Stimulated activated CD8-positive, alpha-beta memory T cell treated with anti-CD3 and anti-CD28 coated beads, Interleukin-4, amount 100 ng/mL, for 1 hour (primary cell): ENCODE data around the gene CRYBA2.

ENCODE experiments used
- DNase-seq, 2 donors: peaks; one replicate each; pipeline ENCODE4 v3.0.0-alpha.2; 2020; ENCODE audit warnings: low read depth in 2 of 2, low spot score in 1 of 2

Gene CRYBA2, protein sequence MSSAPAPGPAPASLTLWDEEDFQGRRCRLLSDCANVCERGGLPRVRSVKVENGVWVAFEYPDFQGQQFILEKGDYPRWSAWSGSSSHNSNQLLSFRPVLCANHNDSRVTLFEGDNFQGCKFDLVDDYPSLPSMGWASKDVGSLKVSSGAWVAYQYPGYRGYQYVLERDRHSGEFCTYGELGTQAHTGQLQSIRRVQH

DNA sequence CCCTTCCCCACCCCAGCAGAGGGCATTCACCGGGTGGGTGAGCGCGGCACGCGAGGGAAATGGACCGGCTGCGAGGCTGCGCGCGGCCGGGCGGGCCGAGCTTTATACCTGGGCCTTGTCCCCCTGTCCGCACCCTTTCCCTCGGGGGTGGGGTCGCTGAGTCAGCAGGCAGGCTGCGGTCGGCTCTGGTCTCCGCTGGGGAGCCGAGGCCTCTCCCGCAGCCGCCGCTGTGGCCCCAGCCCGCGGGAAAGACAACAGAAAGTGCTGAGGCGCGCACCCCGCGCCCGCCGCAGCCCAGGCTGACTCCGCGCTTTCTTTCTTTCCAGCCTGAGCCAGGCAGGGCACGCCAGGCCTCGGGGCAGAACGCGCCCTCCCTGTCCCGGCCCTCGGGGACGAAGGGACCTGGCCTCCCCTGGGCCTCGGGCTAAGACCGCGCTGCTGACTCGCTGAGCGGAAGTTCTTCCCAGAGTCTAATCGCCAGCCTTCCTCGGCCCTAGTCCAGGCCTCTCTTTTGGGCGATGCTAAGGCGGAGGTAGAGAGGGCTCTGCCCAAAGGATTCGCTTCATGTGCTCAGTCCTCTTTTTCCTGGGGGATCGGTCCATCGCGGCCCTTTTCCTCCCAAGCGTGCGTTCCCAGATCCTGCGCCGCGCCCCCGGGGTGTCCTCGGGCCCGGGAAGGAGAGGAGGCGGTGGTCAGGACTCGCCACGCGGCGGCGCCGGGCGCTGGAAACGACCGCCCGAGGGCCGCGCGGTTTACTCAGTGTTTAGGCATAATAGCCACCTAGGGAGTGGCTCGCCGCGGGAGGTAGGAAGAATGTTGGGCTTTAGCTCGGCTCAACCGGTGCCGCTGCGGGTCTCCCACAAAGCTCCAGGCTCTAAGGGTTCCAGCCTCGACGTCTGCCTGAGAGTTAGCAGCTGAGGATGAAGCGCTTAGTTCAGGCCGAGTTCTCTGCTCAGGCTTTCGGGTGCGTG, at the start of gene CRYBA2:
Gene CRYBA2, minus strand, starts transcription at position 78 of the 971 bp plus-strand sequence. CDS start 246 bp downstream, outside the sequence.
- DNase-seq, result no peak

DNA sequence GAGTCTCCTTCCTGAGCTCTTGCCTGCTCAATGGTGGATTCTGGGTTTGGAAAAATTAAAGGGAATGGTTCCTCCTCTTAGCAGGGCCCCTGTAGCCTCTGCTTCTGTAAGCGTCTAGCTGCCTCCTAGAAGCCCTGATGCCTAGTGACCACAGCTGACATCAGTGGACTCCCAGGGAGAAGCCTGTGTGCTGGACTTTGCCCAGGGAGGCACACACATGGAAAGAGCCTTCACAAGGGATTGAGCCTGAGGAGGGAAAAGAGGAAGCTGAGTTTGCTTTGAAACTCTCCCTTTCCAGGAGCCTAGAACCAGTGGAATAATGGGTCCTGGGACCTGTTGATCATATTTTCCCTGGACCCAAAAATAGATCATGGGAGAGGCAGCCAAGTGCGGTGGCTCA, 49.5 kb upstream of the CRYBA2 start:
- no peak for DNase-seq

DNA sequence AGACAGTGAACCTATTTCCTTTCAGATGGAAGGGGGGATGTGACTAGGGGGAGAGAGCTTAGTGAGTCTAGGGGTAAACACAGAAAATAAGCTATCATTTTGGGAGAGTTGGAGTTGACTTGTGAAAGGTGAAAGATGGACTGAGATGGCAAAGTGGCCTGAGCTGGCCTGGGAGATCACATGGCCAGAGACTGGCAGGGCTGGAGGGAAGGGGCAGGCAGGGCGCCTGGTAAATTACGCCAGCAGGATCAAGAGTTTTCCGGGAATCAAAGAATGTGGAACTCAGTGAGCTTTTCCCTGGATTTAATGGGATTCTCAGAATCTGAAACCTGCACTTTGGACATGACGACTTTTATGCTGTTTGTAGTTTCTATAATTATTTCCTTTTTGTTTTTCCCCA, 48.9 kb upstream of the CRYBA2 start:
- DNase-seq, result no peak

DNA sequence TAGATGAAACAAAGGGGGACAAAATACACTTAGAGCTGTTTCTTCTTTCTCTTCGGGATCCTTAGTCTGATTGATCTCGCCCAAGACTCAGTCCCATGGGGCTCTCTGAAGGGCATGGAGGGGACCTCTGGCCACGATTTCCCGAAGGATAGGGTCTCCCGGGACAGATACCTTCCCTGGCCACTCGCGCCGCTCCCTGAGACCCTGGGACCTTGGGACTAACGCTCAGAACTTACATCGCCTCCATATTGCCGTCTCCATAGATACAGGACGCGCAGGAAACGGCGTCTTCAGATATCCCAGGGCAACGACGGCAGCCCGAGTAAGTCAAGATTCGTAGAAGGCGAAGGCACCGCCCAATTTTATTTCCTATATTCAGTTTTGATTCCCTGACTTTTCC, 48.0 kb upstream of the CRYBA2 start, which contains the start of gene CFAP65:
Gene CFAP65, minus strand, starts transcription at position 265 of the 400 bp plus-strand sequence. CDS start 2,468 bp downstream, outside the sequence.
- no peak for DNase-seq

DNA sequence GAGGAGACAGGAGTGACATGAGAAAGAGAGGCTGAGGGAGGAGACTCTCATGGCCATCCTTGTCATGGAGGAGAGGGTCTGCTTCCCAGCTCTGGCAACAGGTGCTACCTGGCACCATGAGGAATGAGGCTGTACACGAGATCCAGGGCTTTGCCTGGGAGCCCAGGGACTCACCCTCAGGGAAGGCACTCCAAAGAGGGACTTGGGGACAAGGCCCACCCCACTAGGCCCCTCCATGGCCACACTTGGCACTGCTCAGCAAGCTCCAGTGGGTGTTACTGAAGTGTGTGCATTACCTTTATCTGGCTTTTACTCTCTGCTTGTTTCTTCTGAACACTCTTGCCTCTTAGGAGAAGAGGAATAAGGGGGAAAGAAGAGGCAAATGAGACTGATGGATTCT, 45.4 kb upstream of the CRYBA2 start:
- DNase-seq, result no peak

DNA sequence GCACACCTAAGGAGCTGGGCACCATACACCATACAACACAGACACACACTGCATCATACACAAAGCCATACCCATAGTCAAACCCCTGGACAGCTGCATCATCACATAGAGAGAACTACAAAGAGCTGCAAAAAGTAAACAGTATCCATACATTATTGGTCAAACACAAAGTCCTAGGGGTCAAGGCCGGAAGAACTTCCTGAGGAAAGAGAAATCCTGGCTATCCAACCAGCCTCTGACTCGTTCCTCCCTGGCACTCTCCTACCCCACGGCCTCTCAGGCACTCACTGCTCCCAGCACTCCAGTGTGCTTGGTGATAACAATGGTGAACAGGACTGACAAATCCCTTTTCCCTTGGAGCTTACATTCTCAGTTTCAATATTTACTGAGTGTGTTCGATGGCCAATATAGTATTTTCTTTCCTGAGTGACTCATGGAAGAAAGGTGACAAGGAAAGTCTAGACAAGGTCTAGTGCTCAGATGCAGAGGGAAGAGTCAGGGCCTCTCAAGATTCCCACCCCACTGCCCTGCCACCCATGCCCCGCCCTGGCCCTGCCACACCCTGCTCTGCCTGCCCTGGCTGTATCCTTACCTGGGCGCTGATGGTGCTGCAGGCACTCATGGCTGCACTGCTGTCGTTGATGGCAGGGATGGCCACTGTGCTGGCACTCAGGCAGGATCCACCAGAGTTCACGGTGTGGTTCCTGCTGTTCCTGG, 44.7 kb upstream of the CRYBA2 start:
- no peak for DNase-seq

DNA sequence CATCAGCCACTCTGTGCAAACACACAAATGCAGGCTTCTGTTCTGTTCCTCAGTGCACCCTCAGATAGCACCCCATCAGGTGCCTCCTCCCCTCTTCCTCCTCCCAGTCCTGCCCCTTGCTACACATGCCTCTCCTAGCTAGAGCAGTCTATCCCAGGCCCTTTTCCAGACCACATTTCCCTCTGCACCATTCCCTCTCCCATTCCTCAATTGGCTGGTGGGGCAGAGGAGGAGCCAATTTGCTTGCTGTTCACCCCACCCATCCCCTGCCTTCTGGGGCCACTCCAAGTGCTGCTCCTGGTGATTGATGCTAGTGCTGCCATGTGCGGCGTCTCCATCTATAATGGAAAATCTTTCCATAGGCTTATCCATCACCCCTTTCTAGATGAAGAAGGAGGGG, 42.7 kb upstream of the CRYBA2 start:
- DNase-seq, result no peak

DNA sequence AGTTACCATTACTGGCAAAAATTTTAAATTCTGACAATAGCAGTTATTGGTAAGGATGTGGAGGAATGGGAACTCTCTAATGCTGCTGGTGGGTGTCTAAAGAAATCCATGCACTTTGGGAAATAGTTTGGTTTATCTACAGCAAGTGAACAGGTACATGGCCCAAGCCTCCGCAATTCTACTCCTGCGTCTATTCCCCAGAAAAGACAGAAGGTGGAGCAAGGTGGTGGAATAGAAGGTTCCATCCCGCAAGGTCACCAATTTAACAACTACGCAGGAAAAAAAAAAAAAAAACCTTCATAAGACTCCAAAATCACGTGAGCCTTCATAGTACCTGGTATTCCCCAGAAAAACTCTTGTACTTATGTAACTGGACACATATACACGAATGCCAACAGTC, 41.6 kb upstream of the CRYBA2 start:
- no peak for DNase-seq

DNA sequence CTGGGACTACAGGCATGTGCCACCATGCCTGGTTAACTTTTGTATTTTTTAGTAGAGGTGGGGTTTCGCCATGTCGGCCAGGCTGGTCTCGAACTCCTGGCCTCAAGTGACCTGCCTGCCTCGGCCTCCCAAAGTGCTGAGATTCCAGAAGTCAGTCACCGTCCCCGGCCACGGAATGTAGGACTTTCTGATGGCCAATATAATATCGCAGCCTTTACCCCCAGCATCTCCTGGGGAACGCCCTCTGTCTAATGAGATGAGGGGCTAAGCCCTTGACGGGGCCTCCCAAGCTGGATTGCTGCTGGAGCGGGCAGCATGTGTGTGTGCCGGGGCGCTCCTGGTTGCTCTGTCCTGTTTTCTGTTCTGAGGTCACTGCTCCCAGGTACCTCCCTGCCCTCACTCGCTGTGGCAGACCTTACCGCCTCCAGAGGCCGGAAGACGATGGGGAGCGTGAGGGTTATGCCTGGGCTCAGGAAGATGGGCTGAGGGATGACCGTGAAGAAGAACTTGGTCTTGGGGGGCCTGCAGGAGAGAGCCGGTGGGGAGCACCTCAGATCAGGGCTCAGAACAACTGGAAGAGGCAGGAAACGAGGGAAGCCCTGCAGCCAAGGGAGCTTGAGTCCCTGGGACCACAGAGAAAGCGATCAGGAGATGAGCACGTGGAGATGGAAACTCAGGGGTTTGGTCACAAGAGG, 39.0 kb upstream of the CRYBA2 start:
- no peak for DNase-seq

DNA sequence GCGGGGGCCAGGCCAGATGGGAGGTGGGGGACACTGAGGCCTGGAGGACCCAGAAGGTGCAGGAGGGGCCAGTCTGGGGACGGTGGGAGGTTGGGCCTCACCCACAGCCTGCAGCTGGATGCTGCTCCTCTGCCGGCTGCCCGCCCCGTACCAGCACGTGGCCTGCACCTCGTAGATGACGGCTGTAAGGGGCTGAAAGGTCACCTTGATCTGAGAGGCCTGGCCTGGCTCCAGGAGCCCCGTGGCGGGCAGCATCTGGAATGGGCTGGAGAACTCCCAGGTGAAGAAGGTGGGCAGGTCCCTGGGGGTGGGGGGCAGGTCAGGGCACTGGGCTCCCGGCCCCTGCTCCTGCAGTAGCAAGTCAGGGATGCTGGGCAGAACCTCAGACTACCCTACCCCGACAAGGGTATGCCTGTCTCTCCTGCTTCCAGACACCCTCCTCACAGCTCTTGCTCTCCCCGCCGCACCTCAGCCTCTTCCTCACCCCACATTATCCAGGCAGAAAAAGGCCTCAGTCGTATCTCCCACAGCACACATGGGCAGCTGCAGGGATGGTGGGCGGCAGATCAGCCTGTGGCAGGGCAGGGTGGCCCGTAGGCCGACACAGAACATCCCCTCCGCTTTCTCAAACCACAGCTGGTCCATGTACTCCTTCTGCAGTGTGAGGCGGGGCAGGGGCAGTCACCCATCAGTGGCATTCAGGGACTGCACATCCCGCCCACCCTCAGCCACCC, 38.0 kb upstream of the CRYBA2 start:
- DNase-seq, result no peak

DNA sequence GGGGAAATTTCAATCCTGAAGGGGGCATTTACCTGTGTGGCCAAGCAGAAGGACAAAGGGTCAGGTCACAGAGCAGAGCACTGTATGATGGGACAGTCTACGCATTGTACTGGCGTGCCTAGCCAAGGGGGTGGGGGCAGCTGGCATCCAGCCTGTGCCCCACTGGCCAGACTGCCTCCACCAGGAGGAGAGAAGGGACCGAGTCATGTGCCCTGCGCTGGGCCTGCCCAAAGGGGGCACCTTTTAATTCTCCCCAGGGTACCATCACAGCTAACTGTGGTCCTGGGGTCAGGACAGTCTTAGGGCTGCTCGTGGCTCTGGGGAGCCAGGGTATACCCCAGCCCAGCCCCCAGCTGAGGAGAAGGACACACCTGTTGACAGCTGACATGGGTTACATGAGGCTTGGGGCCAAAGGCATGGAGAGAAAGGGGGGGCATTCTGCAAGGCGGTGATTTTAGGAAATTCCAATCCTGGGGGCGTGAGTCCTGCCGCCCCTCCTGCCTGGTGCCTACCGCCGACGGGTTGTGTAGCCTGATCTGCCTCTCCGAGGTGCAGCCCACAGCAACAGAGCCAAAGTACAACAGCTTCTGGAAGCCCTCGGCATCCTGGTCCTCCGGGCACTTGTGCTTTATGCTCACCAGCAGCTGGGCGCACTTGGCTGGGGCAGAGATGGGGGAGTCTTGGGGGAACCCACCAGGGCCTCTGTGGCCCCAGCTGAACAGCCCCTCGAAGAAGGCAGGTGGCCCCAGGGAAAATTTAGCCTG, 37.1 kb upstream of the CRYBA2 start:
- no peak for DNase-seq

DNA sequence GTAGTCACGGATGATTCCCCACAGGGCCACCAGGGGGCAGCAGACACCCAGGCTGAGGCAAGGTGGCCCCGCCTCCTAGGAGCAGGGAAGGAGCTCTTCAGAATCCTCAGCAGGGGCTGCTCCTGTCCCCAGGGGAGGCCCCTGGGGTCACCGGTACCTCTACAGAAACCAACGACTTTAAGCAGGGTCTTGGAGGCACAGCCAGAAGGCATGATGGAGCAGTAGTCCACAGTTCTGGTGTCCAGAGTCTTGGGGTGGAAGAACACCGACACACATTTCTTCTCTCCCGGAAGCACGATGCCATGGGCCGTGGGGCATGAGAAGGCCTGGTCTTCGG, 36.6 kb upstream of the CRYBA2 start:
- DNase-seq, result peak; percentile 39 to 58

DNA sequence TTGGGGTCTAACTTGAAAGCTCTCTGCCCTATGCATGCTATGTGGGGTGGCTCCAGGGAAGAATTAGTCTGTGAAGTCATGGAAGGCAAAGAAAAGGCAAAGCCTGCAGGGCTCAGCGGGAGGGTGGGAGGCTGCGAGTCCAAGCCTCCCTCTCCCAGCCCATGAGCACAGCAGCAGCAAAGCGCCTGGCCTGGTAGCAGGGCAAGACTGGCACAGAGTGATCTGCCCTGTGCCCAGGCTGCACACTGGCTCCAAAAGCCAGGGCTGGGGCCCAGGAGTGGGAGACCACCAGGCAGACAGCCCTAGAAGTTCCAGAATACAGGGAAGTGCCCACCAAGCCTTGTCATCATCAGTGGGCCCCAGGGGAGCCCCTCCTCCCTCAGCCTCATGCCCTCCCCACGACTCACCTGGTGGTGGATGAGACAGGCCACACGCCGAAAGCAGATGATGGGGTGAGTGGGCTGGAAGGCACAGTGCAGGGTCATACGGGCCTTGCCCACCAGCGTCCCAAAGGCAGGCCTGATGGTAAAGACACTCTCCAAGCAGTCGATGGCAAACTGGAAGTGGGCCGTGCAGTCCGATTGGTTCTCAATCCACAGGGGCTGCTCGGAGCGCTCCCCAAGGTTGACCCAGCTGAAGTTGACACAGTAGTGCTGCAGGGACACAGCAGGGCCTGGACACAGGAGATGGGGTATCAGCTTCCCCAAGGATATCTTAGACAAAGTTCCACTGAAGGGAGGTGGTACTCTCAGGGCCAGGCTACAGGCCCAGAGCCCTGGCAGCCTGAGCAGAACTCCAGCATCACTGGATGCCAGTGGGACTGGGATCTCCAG, 36.0 kb upstream of the CRYBA2 start:
- no peak for DNase-seq

DNA sequence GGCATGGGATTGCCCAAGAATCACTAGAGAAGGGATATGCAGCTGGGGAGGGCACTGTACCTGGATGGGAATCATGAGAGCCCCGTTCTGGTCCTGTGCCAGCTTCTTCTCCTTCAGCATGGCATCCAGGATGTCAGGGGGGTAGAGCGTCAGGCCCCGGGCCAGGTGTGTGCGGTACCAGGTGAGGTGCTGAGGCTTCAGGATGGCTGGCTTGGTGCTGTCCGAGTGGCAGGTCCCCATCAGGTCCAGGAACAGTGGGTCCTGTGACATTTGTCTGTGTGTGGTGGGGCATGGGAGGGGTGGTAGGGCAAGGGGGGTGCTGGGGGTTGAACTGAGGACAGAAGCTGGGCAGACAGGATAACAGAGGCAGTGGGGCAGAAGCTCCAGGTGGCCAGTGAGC, 34.9 kb upstream of the CRYBA2 start:
- DNase-seq, result no peak

DNA sequence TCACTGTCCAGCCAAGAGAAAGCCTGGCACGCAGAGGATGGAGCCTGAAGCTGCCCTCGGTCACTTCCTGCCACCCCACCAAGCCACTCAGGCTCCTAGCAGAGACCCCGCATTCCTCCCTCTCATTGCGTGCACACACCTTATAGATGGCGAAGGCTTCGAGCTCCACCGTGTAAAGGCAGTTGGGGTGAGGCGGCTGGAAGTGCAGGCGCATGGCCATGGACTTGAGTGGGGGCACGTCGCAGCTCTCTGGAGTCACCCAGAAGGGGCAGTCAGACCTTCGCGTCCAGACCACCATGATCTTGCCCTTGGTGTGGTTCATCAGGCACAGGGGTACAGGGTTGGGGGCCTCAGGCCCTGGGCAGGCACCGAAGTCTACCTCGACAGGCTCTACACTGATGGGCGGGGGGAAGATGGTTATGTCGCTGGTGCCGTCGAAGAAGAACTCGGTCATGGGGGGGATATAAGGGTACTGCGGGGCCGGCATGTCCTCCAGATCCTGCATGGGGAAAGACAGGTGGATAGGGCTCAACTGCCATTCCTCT, 34.4 kb upstream of the CRYBA2 start:
- DNase-seq, result no peak

DNA sequence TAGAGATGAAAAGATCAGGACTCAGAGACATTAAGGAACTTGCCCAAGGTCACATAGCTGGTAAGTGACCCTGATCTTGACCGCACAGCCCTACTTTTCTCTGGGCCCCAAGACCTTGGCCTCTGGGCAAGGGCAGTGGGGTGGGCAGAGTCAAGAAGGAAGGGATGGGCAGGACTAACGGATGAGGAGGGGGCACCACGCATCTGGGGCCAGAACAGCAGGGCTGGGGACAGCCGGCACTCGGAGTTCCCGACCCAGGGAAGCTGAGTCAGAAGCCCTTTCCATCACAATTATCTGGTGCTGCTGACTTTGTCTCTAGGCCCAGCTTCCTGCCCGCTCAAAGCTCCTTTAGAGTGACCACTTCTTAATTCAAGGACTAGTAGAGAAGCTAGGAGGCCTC, 33.7 kb upstream of the CRYBA2 start:
- no peak for DNase-seq

DNA sequence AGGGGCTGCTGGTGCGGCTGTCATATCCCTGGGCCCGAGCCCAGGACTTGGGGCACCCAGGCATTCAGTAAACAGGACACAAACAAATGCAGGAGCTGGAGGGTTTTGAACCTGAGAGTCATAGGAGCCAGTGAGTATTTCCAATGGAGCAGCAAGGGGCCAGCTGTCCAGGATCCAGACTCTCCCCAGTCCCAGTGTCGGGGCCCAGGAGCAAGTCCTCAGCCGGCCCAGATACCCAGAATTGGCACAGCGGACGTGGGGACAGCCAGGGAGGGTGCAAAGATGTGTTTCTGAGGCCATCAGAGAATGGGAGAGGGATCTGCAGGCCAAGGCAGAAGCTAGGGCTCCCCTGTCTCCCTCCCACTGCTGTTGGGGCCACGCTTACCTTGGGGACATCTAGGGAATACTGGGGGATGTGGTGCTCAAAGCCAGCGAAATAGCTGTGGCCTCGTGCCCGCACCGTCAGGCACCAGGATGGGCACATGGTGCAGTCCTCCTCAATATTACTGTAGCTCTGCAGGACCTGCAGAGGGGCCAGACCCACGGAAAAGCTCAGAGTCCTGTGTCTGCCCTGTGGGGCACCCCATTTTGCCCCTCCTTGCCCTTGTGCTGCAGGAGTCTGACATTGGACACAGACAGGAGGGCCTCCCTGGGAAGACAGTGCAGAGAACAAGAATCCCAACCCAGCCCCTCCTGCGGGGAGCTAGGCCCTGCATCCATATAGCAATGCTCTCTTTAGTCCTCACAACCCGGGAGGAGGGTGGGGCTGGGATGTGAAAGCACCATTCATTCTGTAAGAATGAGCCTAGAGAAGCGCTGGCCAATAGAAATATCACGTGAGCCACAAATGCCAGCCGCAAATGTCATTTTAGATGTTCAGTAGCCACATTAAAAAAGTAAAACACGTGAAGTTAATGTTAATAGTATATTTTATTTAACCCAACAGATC, 32.7 kb upstream of the CRYBA2 start:
- no peak for DNase-seq

DNA sequence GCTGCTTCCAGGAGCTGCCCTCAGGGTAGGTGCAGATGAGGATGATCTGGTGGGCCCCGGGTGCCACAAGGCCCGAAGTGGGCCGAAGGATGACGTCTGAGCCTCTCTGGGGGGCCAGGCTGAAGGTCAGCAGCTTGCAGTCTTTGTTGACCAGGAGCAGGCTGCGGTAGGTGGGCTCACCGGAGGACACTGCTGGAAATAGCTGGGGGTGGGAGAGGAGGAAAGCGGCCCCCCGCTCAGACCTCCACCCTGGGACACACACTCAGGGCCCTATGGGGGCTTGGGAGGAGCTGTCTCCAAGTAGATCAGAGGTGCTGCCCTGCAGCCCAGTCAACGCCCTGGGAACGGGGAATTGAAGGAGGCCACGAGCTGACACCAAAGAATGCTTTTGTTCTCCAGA, 30.8 kb upstream of the CRYBA2 start:
- DNase-seq, result no peak
